GM21367 (cell line): ENCODE data around the gene TOX2.
A peak's percentile ranks its signal among the peaks of the same experiment; 100 is the strongest.

Experiments used
- ATAC-seq: cut with Tn5 transposase; IDR thresholded peaks from one replicate; pipeline ENCODE4 v1.9.1; 2021; ENCODE audit not compliant: unreplicated experiment

The TOX2 gene

GRCh38 chr20:44073011-44073674, 158.5 kb downstream of the TOX2 start:
- ATAC-seq, result no peak

DNA sequence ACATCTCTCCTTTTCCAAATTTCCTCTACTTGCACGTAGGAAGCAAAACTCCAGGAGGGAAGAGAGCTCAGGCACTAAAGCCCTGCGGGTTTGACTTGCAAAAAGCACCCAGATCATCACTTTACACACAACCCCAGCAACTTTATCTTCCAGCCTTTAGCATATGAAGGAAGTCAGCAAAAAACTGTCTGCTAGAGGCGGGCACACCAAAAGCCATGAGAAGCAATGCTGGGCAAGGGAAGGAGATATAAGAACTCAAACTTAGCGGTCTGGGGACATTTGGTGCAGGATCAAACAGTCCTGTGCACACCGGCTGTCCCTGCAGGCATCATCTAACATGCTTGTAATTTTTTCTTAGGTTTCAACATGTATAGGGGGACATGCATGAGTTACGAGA, 159.0 kb downstream of the TOX2 start:
- ATAC-seq, result no peak

DNA sequence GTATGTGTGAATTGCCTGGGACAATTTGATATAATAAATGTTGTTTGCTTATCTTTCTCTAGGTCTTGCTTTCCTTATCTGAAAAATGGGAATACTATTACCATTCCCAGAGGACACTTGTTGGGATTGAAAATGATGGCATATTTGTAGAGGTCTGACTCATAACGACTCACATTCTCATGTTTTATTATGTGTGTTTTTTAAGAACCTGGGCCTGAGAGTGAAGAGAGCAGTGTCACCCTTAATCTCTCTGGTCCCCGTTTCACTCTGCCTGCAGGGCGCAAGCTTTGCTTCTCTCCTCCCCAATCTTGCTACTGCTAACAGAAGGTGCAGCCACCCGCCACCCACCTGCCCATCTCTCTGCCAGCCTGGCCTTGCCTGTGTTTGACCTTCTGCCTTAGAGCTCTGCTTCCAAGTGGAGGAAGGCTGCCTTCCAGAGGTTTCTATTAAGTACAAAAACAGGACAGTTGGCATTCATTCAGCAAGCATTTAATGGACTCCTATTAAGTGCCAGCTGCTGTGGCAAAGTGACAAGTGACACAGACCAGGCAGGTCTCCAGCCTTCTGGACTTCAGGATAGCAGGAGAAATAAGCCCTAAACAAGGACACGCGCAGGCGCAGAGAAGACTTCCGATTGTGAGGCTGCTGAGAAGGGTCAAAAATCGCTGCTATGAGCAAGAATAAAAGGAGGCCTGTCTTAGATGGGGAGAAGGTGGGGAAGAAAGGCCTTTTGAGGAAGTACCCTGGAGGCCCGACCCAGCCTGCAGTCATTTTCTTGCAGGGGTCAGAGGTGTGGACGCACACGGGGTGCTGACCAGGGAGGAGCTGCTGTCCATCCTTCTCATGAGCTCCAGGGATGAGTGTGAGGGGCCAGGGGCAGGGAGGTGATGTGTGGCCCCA, 159.8 kb downstream of the TOX2 start:
- no peak for ATAC-seq

- no peak for ATAC-seq
Measured at GRCh38 chr20:44075191-44075949, 160.7 kb downstream of the TOX2 start.

DNA sequence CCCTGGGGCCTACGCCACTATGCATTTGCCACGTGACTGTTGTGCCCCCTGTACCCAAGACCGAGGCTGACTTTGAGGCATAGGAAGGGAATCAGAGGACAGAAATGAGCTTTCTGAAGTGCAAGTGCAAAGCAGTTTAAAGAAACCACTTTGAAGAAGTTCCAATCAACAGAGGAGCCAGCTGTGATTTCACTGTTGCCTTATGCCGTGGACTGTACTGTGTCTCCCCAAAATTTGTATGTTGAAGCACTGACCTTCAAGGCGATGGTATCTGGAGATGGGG, 161.2 kb downstream of the TOX2 start:
- ATAC-seq, result no peak

GRCh38 chr20:44079291-44079690, 164.6 kb downstream of the TOX2 start:
- ATAC-seq, result no peak

DNA sequence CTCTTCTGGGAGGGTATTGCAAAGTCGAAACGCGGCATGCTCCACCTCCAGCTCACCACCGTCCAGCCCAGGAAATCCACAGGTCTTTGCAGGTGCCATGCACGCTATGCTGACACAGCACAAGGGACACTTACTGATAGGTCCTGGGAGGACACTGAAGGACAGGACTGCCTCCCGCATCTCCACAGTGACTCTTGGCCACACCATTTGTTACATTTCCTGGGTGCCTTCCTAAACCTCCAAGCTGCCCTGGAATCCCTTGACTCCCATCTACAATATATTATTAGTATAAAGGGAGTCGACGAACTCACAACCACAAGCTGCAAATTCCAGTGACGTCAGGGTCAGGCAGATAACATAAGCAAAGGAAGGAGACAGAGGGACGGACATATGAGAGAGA, 165.4 kb downstream of the TOX2 start:
- ATAC-seq, result no peak

DNA sequence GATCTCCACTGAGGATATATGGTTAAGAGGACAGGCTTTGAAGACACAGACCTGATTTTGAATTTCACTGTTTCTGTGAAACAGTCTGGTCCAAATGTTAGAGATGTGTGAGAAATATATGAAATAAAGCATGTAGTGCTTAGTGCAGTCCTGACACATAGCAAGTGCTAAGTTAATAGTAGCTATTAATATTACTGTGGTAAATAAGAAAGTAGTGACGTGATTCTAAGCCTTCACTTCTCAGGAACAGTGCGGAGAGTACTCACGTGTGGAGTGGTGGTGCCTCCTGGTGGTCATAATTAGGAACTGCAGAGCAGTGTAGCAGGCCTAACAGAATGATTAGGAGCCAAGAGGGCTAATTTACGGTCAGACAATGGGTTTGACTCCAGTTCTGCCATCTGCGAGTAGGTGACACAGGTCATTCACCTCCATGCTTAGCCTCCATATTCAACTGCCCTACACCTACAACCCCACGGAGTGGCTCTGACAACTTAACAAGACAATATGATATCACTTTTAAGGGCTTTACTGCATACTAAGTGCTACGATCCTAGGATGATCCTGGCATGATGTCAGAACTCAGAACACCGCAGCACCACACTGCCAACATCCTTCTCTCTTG, 166.1 kb downstream of the TOX2 start:
- ATAC-seq, result peak; percentile 57

DNA sequence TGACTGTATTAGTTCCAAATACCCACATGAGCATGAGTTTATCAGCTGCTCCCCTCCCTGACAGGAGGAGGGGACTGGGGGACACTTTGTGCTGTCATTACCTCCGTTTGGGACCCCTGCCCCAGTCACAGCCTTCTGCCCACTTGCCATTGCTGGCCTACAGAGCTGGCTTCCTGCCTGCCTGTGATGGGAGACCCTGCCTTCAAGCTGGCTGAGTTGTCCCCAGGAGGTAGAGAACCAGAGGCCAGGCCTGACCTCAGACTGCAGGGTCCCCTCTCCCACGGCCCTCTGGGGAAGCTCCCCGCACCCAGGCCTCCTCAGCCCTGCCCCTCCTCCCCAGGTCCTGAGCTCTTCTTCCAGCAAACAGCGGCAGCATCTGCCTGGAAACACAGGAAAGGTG, 166.8 kb downstream of the TOX2 start:
- no peak for ATAC-seq

DNA sequence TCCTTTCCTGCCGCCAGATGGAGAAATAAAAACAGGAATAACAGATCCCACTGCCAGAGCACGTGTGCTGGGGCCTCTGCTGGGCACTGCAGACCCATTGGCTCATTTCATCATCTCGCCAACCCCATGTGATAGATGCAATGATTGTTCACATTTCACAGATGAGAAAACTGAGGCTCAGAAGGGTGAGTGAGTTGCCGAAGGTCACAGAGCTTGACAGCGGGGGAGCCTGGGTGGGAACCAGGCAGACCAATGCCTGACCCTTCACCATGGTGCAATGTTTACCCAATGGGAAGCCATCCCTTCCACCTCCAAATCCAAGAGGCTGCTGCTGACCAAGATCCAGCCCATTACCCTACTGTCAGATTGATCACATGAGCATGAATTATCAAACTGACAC, 167.2 kb downstream of the TOX2 start:
- no peak for ATAC-seq

GRCh38 chr20:44083220-44083933, 168.7 kb downstream of the TOX2 start:
- no peak for ATAC-seq

DNA sequence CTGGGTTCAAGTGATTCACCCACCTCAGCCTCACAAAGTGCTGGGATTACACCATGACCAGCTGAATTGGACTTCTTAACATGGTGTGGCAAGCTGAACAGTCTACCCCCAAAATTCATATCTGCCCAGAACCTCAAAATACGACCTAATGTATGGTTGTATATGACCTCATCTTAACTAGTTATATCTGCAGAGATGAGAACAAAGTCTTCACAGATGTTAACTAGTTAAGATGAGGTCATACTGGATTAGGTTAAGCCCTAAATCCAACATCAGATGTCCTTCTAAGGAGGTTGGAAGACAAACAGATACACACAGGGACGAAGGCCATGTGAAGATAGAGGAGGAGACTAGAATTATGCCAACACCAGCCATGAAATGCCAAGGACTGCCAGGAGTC, 169.8 kb downstream of the TOX2 start:
- no peak for ATAC-seq

DNA sequence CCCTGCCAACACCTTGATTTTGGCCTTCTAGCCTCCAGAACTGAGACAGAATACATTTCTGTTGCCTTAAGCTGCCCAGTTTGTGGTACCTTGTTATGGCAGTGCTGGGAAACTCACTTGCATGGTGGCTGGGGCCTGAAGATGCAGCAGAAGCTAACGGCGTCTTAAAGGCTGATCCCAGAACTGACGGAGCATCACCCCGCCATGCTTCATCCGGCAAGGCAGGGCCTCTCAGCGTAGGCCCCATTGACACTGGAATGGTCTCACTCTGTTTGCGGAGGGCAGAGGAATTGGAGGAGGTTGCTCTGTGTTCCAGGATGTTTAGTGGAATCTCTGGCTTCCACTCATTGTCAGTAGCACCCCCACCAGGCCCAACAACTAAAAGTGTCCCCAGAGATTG, 170.2 kb downstream of the TOX2 start:
- ATAC-seq, result no peak

GRCh38 chr20:44085616-44086434, 171.2 kb downstream of the TOX2 start:
- no peak for ATAC-seq

DNA sequence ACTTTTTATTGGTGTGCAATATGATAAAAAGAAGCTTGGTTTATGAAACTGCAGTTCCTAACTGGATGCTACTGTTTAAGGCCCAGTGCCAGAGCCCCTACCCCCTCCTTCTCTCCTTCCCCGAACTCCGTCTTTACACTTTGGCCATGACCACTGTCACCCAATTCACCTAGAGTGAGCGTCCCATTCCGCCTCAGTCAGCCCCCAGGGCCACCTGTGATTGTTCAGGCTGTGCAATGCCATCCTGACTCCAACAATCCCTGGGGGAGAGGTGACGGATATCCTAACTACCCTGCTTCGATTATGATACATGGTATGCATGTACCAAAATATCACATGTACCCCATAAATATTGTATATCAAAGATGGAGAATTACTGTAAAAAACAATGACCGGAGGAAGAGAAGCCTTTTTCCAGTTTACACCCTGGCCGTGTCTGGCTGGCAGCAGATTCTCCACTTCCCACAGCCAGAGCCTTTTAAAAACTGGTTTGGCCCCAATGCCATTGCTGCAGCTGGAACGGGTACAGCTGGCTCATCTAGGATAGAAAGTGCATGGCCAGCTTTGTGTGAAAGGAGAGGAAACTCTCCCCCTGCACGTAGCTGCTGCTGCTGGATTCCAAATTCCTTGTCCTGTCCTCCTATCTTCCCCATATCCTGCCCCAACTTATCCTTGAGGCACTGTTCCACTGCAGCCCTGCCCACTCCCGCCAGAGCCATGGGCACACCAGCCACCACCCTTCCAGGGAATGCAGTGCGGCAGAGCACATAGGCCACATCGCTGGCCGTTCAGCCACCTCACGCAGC, 172.6 kb downstream of the TOX2 start:
- no peak for ATAC-seq

GRCh38 chr20:44087857-44088120, 173.1 kb downstream of the TOX2 start:
- no peak for ATAC-seq

- ATAC-seq, result no peak
Measured at GRCh38 chr20:44089987-44090674, 175.5 kb downstream of the TOX2 start.

GRCh38 chr20:44091026-44091425, 176.4 kb downstream of the TOX2 start:
- no peak for ATAC-seq
